ENCODE data around the gene CYP1B1.

CYP1B1 gene

GRCh38 chr2:38037757-38038621 is 38.0 kb downstream of the CYP1B1 start:
- Histone ChIP-seq H2BK120ac (ENCODE audit: insufficient read depth, low read length, poor library complexity) (no peak overlapping the region), H3K4me3 (ENCODE audit: low read depth, low read length) (no peak overlapping the region), H2AFZ (ENCODE audit: insufficient read depth, low read length, poor library complexity) (no peak overlapping the region), H3K18ac (ENCODE audit: low read length) (no peak overlapping the region), H3K14ac (ENCODE audit: low read length) (peak overlapping the region; percentile 17), H3K4me2 (ENCODE audit: low read length) (peak overlapping the region; percentile 48), H4K91ac (ENCODE audit: low read depth, low read length) (no peak overlapping the region), H3K36me3 (ENCODE audit: control insufficient read depth in 1 of 2, insufficient read depth in 2 of 2, low read length in 2 of 2) (no peaks in the 10 kb centered on the region), H3K27ac (ENCODE audit: low read depth, low read length) (no peak overlapping the region), H3K4ac (ENCODE audit: low read depth, low read length) (no peak overlapping the region), H3K9ac (ENCODE audit: low read length) (no peak overlapping the region), H2AK5ac (ENCODE audit: low read length) (no peak overlapping the region), H2BK5ac (ENCODE audit: low read depth, low read length, poor library complexity) (no peak overlapping the region), H3K79me2 (ENCODE audit: control insufficient read depth, insufficient read depth, low read length, poor library complexity) (no peaks in the 10 kb centered on the region), H4K12ac (ENCODE audit: low read depth, low read length) (no peak overlapping the region), H3K79me1 (ENCODE audit: low read length) (no peaks in the 10 kb centered on the region), H3K23ac (ENCODE audit: low read length) (no peak overlapping the region), H4K8ac (ENCODE audit: low read depth, low read length) (peak overlapping the region; percentile 19), H3K27me3 (ENCODE audit: insufficient read depth, low read length) (peaks cover 4% of the 10 kb centered on the region), H2BK12ac (ENCODE audit: low read length) (no peak overlapping the region), H3K4me1 (ENCODE audit: control insufficient read depth in 1 of 2, insufficient read depth in 2 of 2, low read length in 2 of 2) (peaks cover 0 to 2% of the 10 kb centered on the region in 2 experiments), H3K9me3 (ENCODE audit: insufficient read depth, low read depth, low read length) (no peaks in the 10 kb centered on the region)
- peak; percentile 12 to 40 for DNase-seq
- 100% methylated on average over 2 of the region's 38 CpGs for WGBS (ENCODE audit: extremely low coverage, insufficient coverage, insufficient read length)

- Histone ChIP-seq H3K9me3 (ENCODE audit: insufficient read depth, low read depth, low read length) (no peaks in the 10 kb centered on the region), H2BK120ac (ENCODE audit: insufficient read depth, low read length, poor library complexity) (no peak overlapping the region), H2AK5ac (ENCODE audit: low read length) (no peak overlapping the region), H3K4me2 (ENCODE audit: low read length) (no peak overlapping the region), H4K12ac (ENCODE audit: low read depth, low read length) (no peak overlapping the region), H4K91ac (ENCODE audit: low read depth, low read length) (no peak overlapping the region), H3K14ac (ENCODE audit: low read length) (no peak overlapping the region), H3K4me3 (ENCODE audit: low read depth, low read length) (no peak overlapping the region), H2BK5ac (ENCODE audit: low read depth, low read length, poor library complexity) (no peak overlapping the region), H3K9ac (ENCODE audit: low read length) (no peak overlapping the region), H3K27me3 (ENCODE audit: insufficient read depth, low read length) (peaks cover 4% of the 10 kb centered on the region), H2AFZ (ENCODE audit: insufficient read depth, low read length, poor library complexity) (no peak overlapping the region), H3K79me1 (ENCODE audit: low read length) (no peaks in the 10 kb centered on the region), H3K18ac (ENCODE audit: low read length) (no peak overlapping the region), H3K27ac (ENCODE audit: low read depth, low read length) (no peak overlapping the region), H3K79me2 (ENCODE audit: control insufficient read depth, insufficient read depth, low read length, poor library complexity) (no peaks in the 10 kb centered on the region), H4K8ac (ENCODE audit: low read depth, low read length) (no peak overlapping the region), H3K36me3 (ENCODE audit: control insufficient read depth in 1 of 2, insufficient read depth in 2 of 2, low read length in 2 of 2) (no peaks in the 10 kb centered on the region), H3K4me1 (ENCODE audit: control insufficient read depth in 1 of 2, insufficient read depth in 2 of 2, low read length in 2 of 2) (peaks cover 0 to 2% of the 10 kb centered on the region in 2 experiments), H3K4ac (ENCODE audit: low read depth, low read length) (no peak overlapping the region), H2BK12ac (ENCODE audit: low read length) (no peak overlapping the region), H3K23ac (ENCODE audit: low read length) (no peak overlapping the region)
- WGBS (ENCODE audit: extremely low coverage, insufficient coverage, insufficient read length): no CpG with 5 or more reads among the region's 4 CpGs
- DNase-seq: peak; percentile 8 to 31
Measured at GRCh38 chr2:38037325-38037724, 38.6 kb downstream of the CYP1B1 start.

- no peak overlapping the region for H2AFZ ChIP-seq (ENCODE audit: insufficient read depth, low read length, poor library complexity)
- no peak overlapping the region for H3K27ac ChIP-seq (ENCODE audit: low read depth, low read length)
- no peak overlapping the region for H3K9ac ChIP-seq (ENCODE audit: low read length)
- no peak overlapping the region for H3K14ac ChIP-seq (ENCODE audit: low read length)
- no peak overlapping the region for H2BK12ac ChIP-seq (ENCODE audit: low read length)
- H4K12ac ChIP-seq (ENCODE audit: low read depth, low read length): no peak overlapping the region
- no peak overlapping the region for H3K4me2 ChIP-seq (ENCODE audit: low read length)
- H3K27me3 ChIP-seq (ENCODE audit: insufficient read depth, low read length): peaks cover 4% of the 10 kb centered on the region
- H2AK5ac ChIP-seq (ENCODE audit: low read length): no peak overlapping the region
- DNase-seq: peak; percentile 85 to 94
- H3K9me3 ChIP-seq (ENCODE audit: insufficient read depth, low read depth, low read length): no peaks in the 10 kb centered on the region
- no peaks in the 10 kb centered on the region for H3K79me2 ChIP-seq (ENCODE audit: control insufficient read depth, insufficient read depth, low read length, poor library complexity)
- no peak overlapping the region for H3K18ac ChIP-seq (ENCODE audit: low read length)
- no peaks in the 10 kb centered on the region for H3K79me1 ChIP-seq (ENCODE audit: low read length)
- no peak overlapping the region for H2BK120ac ChIP-seq (ENCODE audit: insufficient read depth, low read length, poor library complexity)
- H4K91ac ChIP-seq (ENCODE audit: low read depth, low read length): no peak overlapping the region
- no peak overlapping the region for H4K8ac ChIP-seq (ENCODE audit: low read depth, low read length)
- no peak overlapping the region for H3K4ac ChIP-seq (ENCODE audit: low read depth, low read length)
- H3K4me1 ChIP-seq (ENCODE audit: control insufficient read depth in 1 of 2, insufficient read depth in 2 of 2, low read length in 2 of 2): peaks cover 0 to 2% of the 10 kb centered on the region in 2 experiments
- no peaks in the 10 kb centered on the region for H3K36me3 ChIP-seq (ENCODE audit: control insufficient read depth in 1 of 2, insufficient read depth in 2 of 2, low read length in 2 of 2)
- WGBS (ENCODE audit: extremely low coverage, insufficient coverage, insufficient read length): no CpG with 5 or more reads among the region's 7 CpGs
- no peak overlapping the region for H3K23ac ChIP-seq (ENCODE audit: low read length)
- no peak overlapping the region for H2BK5ac ChIP-seq (ENCODE audit: low read depth, low read length, poor library complexity)
- H3K4me3 ChIP-seq (ENCODE audit: low read depth, low read length): no peak overlapping the region
Measured at GRCh38 chr2:38035968-38036367, 40.0 kb downstream of the CYP1B1 start.

GRCh38 chr2:38033646-38034045 is 42.3 kb downstream of the CYP1B1 start:
- H3K14ac ChIP-seq (ENCODE audit: low read length): no peak overlapping the region
- no peak overlapping the region for H2BK120ac ChIP-seq (ENCODE audit: insufficient read depth, low read length, poor library complexity)
- H3K23ac ChIP-seq (ENCODE audit: low read length): no peak overlapping the region
- no peak overlapping the region for H2AFZ ChIP-seq (ENCODE audit: insufficient read depth, low read length, poor library complexity)
- no peak overlapping the region for H4K12ac ChIP-seq (ENCODE audit: low read depth, low read length)
- no peak overlapping the region for H3K27ac ChIP-seq (ENCODE audit: low read depth, low read length)
- H3K9ac ChIP-seq (ENCODE audit: low read length): no peak overlapping the region
- no peak overlapping the region for H2BK12ac ChIP-seq (ENCODE audit: low read length)
- no peak overlapping the region for H2BK5ac ChIP-seq (ENCODE audit: low read depth, low read length, poor library complexity)
- no peak for DNase-seq
- H3K27me3 ChIP-seq (ENCODE audit: insufficient read depth, low read length): peaks cover 4% of the 10 kb centered on the region
- no peak overlapping the region for H3K4me2 ChIP-seq (ENCODE audit: low read length)
- H4K8ac ChIP-seq (ENCODE audit: low read depth, low read length): no peak overlapping the region
- peaks cover 0 to 2% of the 10 kb centered on the region in 2 experiments for H3K4me1 ChIP-seq (ENCODE audit: control insufficient read depth in 1 of 2, insufficient read depth in 2 of 2, low read length in 2 of 2)
- no peaks in the 10 kb centered on the region for H3K79me2 ChIP-seq (ENCODE audit: control insufficient read depth, insufficient read depth, low read length, poor library complexity)
- WGBS (ENCODE audit: extremely low coverage, insufficient coverage, insufficient read length): no CpG with 5 or more reads among the region's 2 CpGs
- no peak overlapping the region for H3K18ac ChIP-seq (ENCODE audit: low read length)
- H3K9me3 ChIP-seq (ENCODE audit: insufficient read depth, low read depth, low read length): no peaks in the 10 kb centered on the region
- H3K36me3 ChIP-seq (ENCODE audit: control insufficient read depth in 1 of 2, insufficient read depth in 2 of 2, low read length in 2 of 2): no peaks in the 10 kb centered on the region
- H4K91ac ChIP-seq (ENCODE audit: low read depth, low read length): no peak overlapping the region
- H2AK5ac ChIP-seq (ENCODE audit: low read length): no peak overlapping the region
- H3K79me1 ChIP-seq (ENCODE audit: low read length): no peaks in the 10 kb centered on the region
- H3K4ac ChIP-seq (ENCODE audit: low read depth, low read length): no peak overlapping the region
- no peak overlapping the region for H3K4me3 ChIP-seq (ENCODE audit: low read depth, low read length)

Data from trophoblast cell (in vitro differentiated cells and primary cell).